Ramos (cell line): ENCODE results near the gene HMGN4.
"Not testable (repeated sequence)": the region's sequence is repeated elsewhere in the genome, so short reads cannot be mapped to it uniquely, and the experiment has no call there.

Source experiments
- in situ Hi-C: fragments of 300-500 bp; cut with MboI; formaldehyde crosslinking; loops from one replicate; pipeline ENCODE4 v1.14.3; 2022; ENCODE audit warnings: low sequenced_read_pairs; ENCODE audit not compliant: unreplicated experiment

HMGN4 gene

GRCh38 chr6:26521600-26522391, 16.4 kb upstream of the HMGN4 start:
- in situ Hi-C loops = no loop called here

- in situ Hi-C loops = not testable (repeated sequence)
Measured at GRCh38 chr6:26522486-26523228, 15.5 kb upstream of the HMGN4 start.

GRCh38 chr6:26524314-26524713, 13.9 kb upstream of the HMGN4 start:
- in situ Hi-C loops = not testable (repeated sequence)

- in situ Hi-C loops = no loop called here
Measured at GRCh38 chr6:26524722-26525370, 13.3 kb upstream of the HMGN4 start.

- in situ Hi-C loops = no loop called here
Measured at GRCh38 chr6:26525838-26526237, 12.3 kb upstream of the HMGN4 start.

- in situ Hi-C loops = no loop called here
Measured at GRCh38 chr6:26526928-26527327, 11.2 kb upstream of the HMGN4 start.

- in situ Hi-C loops = no loop called here
Measured at GRCh38 chr6:26530203-26530602, 8.0 kb upstream of the HMGN4 start.

GRCh38 chr6:26531897-26532296, 6.3 kb upstream of the HMGN4 start:
- in situ Hi-C loops = no loop called here

- in situ Hi-C loops = no loop called here
Measured at GRCh38 chr6:26532699-26533531, 5.3 kb upstream of the HMGN4 start.

- in situ Hi-C loops = no loop called here
Measured at GRCh38 chr6:26533532-26533931, 4.6 kb upstream of the HMGN4 start.

- in situ Hi-C loops = no loop called here
Measured at GRCh38 chr6:26534681-26535465, 3.3 kb upstream of the HMGN4 start.

GRCh38 chr6:26536571-26537159, 1.5 kb upstream of the HMGN4 start:
- in situ Hi-C loops = no loop called here

- in situ Hi-C loops = no loop called here
Measured at GRCh38 chr6:26537160-26537845, 863 bp upstream of the HMGN4 start.

GRCh38 chr6:26538572-26538902, 371 bp downstream of the HMGN4 start:
- in situ Hi-C loops = no loop called here

- in situ Hi-C loops = no loop called here
Measured at GRCh38 chr6:26539071-26539615, 977 bp downstream of the HMGN4 start.

GRCh38 chr6:26541579-26541978, 3.4 kb downstream of the HMGN4 start:
- in situ Hi-C loops = no loop called here

GRCh38 chr6:26543953-26544352, 5.8 kb downstream of the HMGN4 start:
- in situ Hi-C loops = no loop called here

- in situ Hi-C loops = no loop called here
Measured at GRCh38 chr6:26544473-26544872, 6.3 kb downstream of the HMGN4 start.
